Adipocyte (in vitro differentiated cells): ENCODE measurements around the gene CACNA1I.

Experiments used
- DNase-seq: peaks from one replicate; pipeline ENCODE4 v3.0.0-alpha.2; 2015; ENCODE audit warnings: low read depth
- H3K27me3 ChIP-seq: replicated peaks from 2 replicates; pipeline ENCODE4 v1.7.0; 2013; ENCODE audit warnings: mild to moderate bottlenecking, low read length, moderate library complexity; ENCODE audit not compliant: control insufficient read depth, insufficient read depth
- H3K36me3 ChIP-seq: 2 replicates; pipeline ENCODE4 v1.7.0; 2013; ENCODE audit warnings: low read length, mild to moderate bottlenecking, moderate library complexity; ENCODE audit not compliant: control insufficient read depth, insufficient read depth, severe bottlenecking
- H3K4me1 ChIP-seq: 2 replicates; pipeline ENCODE4 v1.7.0; 2013; ENCODE audit warnings: mild to moderate bottlenecking, low read length, moderate library complexity; ENCODE audit not compliant: control insufficient read depth, insufficient read depth
- H3K4me3 ChIP-seq: 2 replicates; pipeline ENCODE4 v1.7.0; 2013; ENCODE audit warnings: mild to moderate bottlenecking, low read length, moderate library complexity
- H3K9ac ChIP-seq: 2 replicates; pipeline ENCODE4 v1.7.0; 2013; ENCODE audit warnings: mild to moderate bottlenecking, low read length, moderate library complexity
- H3K9me3 ChIP-seq: 2 replicates; pipeline ENCODE4 v1.7.0; 2013; ENCODE audit warnings: mild to moderate bottlenecking, low read length, moderate library complexity; ENCODE audit not compliant: control insufficient read depth

The CACNA1I gene

DNA sequence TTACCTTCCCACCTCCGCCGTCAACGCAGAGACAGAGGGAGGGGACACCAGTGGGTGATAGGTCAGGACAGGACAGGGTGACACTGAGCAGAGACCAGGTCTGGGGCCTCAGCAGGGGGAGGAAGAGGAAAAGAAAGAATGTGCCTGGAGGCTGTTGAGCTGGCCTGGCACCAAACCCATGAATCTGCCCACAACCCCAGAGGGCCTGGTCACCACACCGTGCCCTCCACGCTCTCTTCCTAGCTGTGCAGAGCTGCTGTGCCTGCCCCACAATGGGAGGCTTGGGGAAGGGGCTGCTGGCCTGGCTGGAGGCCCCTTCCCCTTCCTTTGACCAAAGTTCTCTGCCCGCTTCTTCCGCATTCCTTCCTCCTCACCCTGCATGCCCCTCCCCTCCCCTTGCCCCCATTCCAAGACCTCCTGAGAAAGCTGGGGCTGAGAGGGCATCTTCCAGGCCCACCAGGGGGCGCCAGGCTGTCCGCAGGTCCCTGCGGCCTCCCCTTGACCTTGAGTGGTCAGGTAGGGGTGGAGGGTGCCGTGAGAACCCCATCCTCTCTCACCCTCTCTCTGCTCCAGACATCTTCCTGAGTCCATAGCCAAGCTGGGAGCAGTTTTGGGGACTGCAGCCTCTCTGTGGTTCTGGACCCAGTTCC is 11.0 kb upstream of the CACNA1I start:
- peak; percentile 29 for DNase-seq

DNA sequence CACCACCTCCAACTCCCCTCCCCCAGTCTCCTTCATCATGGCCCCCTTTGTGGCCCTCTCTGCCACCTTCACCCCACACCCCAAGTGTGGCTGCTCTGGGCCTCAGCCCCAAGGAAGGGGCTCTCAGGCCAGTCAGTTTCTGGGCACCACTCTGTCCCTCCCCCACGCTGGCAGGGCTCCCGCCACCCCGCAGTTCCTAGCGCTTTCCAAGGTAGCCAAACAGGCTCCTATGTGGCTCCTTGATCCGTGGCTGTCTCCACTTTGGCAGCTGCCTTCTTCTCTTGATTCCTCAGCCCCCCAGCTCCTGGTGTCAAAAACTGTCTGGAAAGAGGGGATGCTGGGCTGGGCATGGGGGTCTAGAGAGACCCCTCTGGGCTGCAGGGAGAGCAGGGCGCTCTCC is 10.4 kb upstream of the CACNA1I start:
- Histone ChIP-seq H3K9me3 (no peaks in the 10 kb centered on the region), H3K27me3 (peaks cover 75% of the 10 kb centered on the region)
- DNase-seq: no peak

More for the DNA sequence above, 11.0 kb upstream of the CACNA1I start:
- no peak overlapping the region for H3K9ac ChIP-seq
- H3K4me1 ChIP-seq: peaks cover 3% of the 10 kb centered on the region
- H3K4me3 ChIP-seq: no peak overlapping the region
- H3K27me3 ChIP-seq: peaks cover 70% of the 10 kb centered on the region
- H3K9me3 ChIP-seq: no peaks in the 10 kb centered on the region
- no peaks in the 10 kb centered on the region for H3K36me3 ChIP-seq

DNA sequence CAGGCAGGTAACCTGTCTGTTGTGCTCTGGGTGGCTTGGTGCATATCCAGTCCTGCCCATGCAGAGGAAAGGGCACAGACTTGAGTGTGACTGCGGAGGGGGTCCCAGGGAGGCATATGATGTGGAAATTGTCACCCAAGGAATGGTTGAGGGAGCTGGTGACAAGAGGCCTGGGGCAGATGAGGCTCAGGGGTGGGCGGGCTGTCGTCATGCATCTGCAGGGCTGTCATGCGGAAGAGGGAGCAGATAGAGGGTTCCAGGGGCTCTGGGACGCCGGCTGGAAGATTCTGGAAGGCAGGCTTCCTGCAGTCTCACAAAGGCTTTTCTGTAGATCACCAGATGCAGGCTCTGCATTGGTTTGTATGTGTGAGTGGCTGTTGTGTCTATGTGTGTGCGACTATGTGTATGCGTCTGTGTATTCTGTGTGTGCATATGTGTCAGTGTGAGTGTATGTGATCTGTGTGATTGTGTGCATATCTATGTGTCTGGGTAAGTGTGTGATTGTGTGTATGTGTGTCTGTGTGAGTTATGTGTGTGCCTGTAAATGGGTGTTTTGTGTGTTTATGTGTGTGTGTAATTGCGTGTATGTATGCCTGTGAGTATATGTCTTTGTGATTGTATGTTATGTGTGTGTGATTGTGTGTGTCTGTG is 7.6 kb upstream of the CACNA1I start:
- H3K4me1 ChIP-seq: peaks cover 3% of the 10 kb centered on the region
- H3K9ac ChIP-seq: no peak overlapping the region
- no peaks in the 10 kb centered on the region for H3K36me3 ChIP-seq
- H3K27me3 ChIP-seq: peaks cover 70% of the 10 kb centered on the region
- no peak overlapping the region for H3K4me3 ChIP-seq
- DNase-seq: no peak
- no peaks in the 10 kb centered on the region for H3K9me3 ChIP-seq

More for the DNA sequence above, 10.4 kb upstream of the CACNA1I start:
- H3K4me3 ChIP-seq: no peak overlapping the region
- peaks cover 3% of the 10 kb centered on the region for H3K4me1 ChIP-seq
- no peak overlapping the region for H3K9ac ChIP-seq
- no peaks in the 10 kb centered on the region for H3K36me3 ChIP-seq

DNA sequence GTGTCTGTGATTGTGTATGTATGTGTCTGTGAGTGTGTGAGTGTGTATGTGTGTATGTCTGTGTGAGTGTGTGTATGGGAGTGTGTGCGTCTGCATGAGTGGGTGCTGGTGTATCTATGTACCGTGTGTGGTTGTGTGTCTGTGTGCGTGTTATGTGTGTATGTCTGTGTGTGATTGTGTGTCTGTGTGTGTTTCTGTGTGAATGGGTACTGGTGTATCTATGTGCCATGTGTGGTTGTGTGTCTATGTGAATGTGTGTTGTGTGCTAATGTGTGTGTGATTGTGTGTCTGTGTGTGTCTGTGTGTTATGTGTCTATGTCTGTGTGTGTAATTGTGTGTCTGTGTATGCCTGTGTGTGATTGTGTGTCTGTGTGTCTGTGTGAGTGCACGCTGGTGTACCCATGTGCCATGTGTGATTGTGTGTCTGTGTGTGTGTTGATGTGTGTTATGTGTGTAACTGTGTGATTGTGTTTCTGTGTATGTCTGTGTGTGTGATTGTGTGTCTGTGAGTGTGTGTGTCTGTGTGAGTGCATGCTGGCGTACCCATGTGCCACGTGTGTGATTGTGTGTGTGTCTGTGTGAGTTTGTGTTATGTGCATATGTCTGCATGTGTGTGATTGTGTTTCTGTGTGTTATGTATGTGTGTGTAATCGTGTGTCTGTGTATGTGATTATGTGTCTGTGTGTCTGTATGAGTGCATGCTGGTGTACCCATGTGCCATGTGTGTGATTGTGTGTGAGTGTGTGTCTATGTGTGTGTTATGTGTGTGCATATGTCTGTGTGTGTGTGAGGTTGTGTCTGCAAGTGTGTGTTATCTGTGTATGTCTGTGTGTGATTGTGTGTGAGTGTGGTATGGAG is 6.8 kb upstream of the CACNA1I start:
- no peak for DNase-seq
- Histone ChIP-seq H3K9me3 (no peaks in the 10 kb centered on the region), H3K4me3 (no peak overlapping the region), H3K27me3 (peaks cover 67% of the 10 kb centered on the region), H3K9ac (no peak overlapping the region), H3K4me1 (peaks cover 3% of the 10 kb centered on the region), H3K36me3 (no peaks in the 10 kb centered on the region)

DNA sequence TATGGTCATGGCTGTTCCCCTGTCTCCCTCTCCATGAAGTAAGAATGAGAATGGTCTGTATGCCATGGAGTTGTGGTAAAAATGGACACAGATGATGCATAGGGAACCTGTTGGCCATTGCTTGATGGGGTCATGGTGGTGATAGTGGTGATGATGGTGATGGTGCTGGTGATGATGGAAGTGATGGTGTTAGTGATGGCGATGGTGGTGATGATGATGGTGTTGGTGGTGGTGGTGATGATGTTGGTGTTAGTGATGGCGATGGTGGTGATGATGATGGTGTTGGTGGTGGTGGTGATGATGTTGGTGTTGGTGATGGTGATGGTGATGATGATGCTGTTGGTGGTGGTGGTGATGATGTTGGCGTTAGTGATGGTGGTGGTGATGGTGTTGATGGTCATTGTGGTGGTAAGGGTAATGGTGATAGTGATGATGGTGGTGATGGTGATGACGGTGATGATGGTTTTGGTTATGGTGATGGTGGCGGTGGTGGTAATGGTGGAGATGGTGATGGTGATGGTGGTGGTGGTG is 5.1 kb upstream of the CACNA1I start:
- no peak overlapping the region for H3K9ac ChIP-seq
- no peak for DNase-seq
- H3K4me3 ChIP-seq: no peak overlapping the region

DNA sequence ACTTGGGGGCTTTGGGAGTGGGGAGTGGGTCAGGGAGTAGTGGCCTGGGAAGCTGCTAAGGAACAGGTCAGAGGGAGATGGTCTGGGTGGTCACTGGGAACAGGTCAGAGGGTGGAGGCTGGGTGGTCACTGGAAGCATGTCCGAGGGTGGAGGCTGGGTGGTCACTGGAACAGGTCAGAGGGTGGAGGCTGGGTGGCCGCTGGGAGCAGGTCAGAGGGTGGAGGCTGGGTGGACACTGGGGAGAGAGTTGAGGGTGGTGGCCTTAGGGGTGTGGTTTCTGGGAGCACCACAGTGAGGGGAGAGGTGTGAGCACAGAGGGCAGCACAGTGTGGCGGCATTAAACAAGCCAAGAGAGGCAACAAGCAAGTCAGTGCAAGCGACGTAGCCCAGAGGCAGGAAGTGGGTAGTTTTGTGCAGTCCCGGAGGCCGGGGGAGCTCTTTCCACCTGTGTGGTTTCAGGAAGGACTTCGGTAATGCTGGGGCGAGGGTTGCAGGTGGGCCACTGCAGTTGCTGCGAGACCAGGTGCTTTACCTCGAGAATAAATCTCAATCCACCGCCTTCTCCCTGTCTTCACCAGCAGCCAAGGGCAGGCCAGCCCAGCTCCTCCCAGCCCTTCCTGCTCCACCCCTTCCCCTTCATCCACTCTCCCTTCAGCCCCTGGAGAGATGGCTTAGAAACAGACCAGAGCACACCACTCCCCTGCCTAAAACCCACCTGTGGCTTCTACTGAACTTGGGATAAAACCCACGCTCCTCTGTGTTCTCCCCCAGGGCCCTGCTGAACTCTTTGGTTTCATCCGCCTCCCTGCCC is 3.2 kb upstream of the CACNA1I start:
- Histone ChIP-seq H3K27me3 (peaks cover 44% of the 10 kb centered on the region), H3K9me3 (no peaks in the 10 kb centered on the region), H3K4me3 (no peak overlapping the region), H3K9ac (no peak overlapping the region), H3K4me1 (no peaks in the 10 kb centered on the region), H3K36me3 (no peaks in the 10 kb centered on the region)
- no peak for DNase-seq

More for the DNA sequence above, 5.1 kb upstream of the CACNA1I start:
- Histone ChIP-seq H3K4me1 (no peaks in the 10 kb centered on the region), H3K9me3 (no peaks in the 10 kb centered on the region), H3K36me3 (no peaks in the 10 kb centered on the region), H3K27me3 (peaks cover 55% of the 10 kb centered on the region)

DNA sequence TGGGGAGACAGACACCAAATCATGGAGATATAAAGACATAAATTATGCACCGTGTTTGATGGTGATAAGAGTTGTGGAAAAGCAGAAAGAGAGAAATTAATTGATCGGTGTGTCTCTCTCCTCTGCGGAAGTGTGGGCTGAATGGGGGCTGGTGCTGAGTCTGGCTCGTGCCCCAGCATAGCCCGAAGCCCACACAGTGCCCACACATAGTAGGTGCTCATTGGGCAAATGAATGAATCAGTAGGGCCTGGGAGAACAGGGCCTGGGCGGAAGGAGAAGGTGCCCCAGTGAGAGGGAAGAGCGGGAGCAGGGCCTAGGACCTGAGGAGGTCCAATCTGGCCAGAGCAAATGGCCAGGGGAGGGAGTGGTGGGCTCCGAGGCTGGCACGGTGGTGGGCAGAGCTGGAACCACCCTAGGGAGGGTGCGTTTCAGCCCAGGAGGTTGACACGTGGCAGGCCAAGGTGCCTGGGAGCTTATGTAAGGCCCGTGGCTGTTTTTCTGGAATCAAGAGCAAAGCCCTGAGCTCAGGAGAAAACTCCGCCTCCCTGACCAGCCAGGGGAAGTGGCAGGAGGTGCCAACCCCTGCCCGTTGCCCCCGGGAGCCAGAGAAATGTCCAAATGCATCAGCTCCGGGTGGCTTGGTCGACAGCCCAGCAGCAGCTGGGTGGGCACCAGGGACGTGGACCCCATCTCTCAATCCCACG is 2.1 kb upstream of the CACNA1I start:
- DNase-seq: no peak
- Histone ChIP-seq H3K9me3 (no peaks in the 10 kb centered on the region), H3K36me3 (no peaks in the 10 kb centered on the region), H3K27me3 (peaks cover 34% of the 10 kb centered on the region), H3K4me3 (no peak overlapping the region), H3K4me1 (no peaks in the 10 kb centered on the region), H3K9ac (no peak overlapping the region)

DNA sequence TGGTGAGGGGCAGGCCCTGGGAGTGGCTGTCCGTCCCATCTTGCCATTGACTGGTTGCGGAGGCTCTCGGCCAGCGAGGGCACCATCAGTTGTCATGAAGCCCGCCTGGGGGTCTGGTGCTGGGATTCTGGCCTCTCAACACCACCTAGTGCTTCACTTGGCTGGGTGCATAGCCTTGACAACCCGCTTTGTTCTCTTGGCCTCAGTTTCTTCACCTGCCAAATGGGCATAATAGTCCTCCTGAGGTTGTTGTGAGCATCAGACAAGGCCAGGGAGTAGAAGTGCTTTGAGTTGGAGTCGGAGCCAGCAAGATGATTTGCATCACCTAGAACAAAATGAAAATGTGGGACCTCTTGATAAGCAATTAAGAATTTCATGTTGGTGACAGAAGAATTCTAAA is 1.5 kb upstream of the CACNA1I start:
- Histone ChIP-seq H3K4me1 (no peaks in the 10 kb centered on the region), H3K36me3 (no peaks in the 10 kb centered on the region), H3K4me3 (no peak overlapping the region), H3K27me3 (peaks cover 30% of the 10 kb centered on the region), H3K9ac (no peak overlapping the region), H3K9me3 (no peaks in the 10 kb centered on the region)
- DNase-seq: no peak

DNA sequence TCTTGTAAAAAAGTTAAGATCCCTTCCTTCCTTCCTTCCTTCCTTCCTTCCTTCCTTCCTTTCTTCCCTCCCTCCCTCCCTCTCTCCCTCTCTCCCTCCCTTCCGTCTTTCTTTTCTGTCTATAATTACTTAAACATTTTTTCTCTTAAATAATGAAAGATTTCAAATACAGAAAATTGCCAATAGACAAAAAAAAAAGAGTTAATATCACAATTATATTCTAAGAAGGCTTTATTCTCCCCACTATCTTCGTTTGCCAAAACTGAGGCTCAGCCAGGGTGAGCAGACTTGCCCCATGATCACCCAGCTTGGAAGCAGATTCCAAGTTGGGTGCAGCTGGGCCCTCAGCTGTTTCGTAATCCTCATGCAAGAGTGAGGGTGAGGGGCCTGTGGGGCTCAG is 327 bp upstream of the CACNA1I start:
- no peak overlapping the region for H3K9ac ChIP-seq
- no peak for DNase-seq
- no peaks in the 10 kb centered on the region for H3K9me3 ChIP-seq

DNA sequence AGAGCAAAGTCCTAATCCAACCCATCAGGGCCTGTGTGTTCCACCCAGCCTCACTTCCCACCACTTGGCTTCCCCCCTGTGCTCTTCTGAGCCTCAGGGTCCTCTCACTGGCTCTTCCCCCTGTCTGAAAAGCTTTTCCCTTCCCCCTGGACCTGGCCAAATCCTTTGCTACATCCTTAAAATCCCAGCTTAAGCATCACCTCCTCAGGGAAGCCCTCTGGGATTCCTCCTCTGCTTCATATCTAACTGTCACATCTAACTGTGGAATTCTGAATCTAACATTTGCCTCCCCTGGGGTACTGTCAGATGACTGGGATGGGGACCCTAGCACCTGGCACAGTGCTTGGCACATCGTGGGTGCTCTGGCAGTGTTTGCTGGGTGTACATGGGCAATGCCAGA is 985 bp downstream of the CACNA1I start:
- Histone ChIP-seq H3K4me1 (peaks cover 7% of the 10 kb centered on the region), H3K9me3 (no peaks in the 10 kb centered on the region), H3K27me3 (peaks cover 20% of the 10 kb centered on the region), H3K9ac (no peak overlapping the region), H3K4me3 (no peak overlapping the region), H3K36me3 (no peaks in the 10 kb centered on the region)
- DNase-seq: no peak

More for the DNA sequence above, 327 bp upstream of the CACNA1I start:
- peaks cover 7% of the 10 kb centered on the region for H3K4me1 ChIP-seq
- peaks cover 22% of the 10 kb centered on the region for H3K27me3 ChIP-seq
- no peaks in the 10 kb centered on the region for H3K36me3 ChIP-seq
- no peak overlapping the region for H3K4me3 ChIP-seq
